ENCODE results near the gene CORO7. TPM values are rescaled to one million over a fixed set of nuclear protein-coding genes. Genes with fewer than 3 reads are reported as not detected.
A peak's percentile ranks its signal among the peaks of the same experiment; 100 is the strongest.

Gene CORO7
- polyA plus RNA-seq, 3 donors from 2014 or later, result 37.6 to 112 (median 37.8) TPM

- Mint-ChIP-seq H3K27me3 (ENCODE audit: low read depth in 3 of 3) (peaks cover 0 to 2% (median 0%) of the 10 kb centered on the region in 3 donors), H3K36me3 (peaks cover 15 to 47% (median 25%) of the 10 kb centered on the region in 3 donors), H3K4me1 (no peaks in the 10 kb centered on the region), H3K4me3 (no peak overlapping the region), H3K27ac (no peak overlapping the region), H3K9me3 (no peaks in the 10 kb centered on the region)
- DNase-seq, result no peak
These were observed 21.0 kb upstream of the CORO7 start for GRCh38 chr16:4437366-4437765.

GRCh38 chr16:4435337-4436067 is 19.1 kb upstream of the CORO7 start:
- Mint-ChIP-seq H3K36me3 (peaks cover 13 to 32% (median 15%) of the 10 kb centered on the region in 3 donors), H3K4me3 (no peak overlapping the region), H3K27me3 (ENCODE audit: low read depth in 3 of 3) (peaks cover 0 to 2% (median 0%) of the 10 kb centered on the region in 3 donors), H3K9me3 (no peaks in the 10 kb centered on the region), H3K27ac (no peak overlapping the region), H3K4me1 (no peaks in the 10 kb centered on the region)
- DNase-seq, result no peak

- Mint-ChIP-seq H3K36me3 (peaks cover 10 to 28% (median 15%) of the 10 kb centered on the region in 3 donors), H3K4me3 (no peak overlapping the region), H3K27ac (peak overlapping the region in 4 of 6 donors; percentile 9 to 61 (median 30)), H3K4me1 (no peaks in the 10 kb centered on the region), H3K27me3 (ENCODE audit: low read depth in 3 of 3) (no peaks in the 10 kb centered on the region), H3K9me3 (no peaks in the 10 kb centered on the region)
- DNase-seq, result no peak
These were observed 17.8 kb upstream of the CORO7 start for GRCh38 chr16:4433914-4434787.

DNA sequence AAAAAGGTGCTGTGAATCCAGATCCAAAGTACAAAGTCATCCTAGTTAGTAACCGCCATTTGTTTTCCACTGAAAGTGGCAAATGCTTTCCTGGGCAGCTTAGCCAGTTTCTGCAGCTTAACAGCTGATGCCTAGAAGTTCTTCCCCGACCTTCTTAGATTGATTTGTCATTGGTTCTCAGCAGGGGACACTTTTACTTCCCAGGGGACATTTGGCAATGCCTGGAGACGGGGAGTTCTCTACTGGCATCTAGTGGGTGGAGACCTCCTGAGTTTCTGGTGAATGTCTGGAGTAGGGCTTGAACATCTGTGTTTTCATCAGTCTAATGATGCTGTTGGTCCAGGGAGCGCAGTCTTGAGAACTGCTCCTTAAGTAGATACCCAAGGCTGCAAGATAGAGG is 16.8 kb upstream of the CORO7 start:
- H3K27ac Mint-ChIP-seq, result no peak overlapping the region
- H3K4me1 Mint-ChIP-seq, result peaks cover 4% of the 10 kb centered on the region in 2 donors
- H3K27me3 Mint-ChIP-seq (ENCODE audit: low read depth in 3 of 3), result peaks cover 0 to 3% (median 0%) of the 10 kb centered on the region in 3 donors
- H3K9me3 Mint-ChIP-seq, result no peaks in the 10 kb centered on the region
- H3K4me3 Mint-ChIP-seq, result no peak overlapping the region
- no peak for DNase-seq
- H3K36me3 Mint-ChIP-seq, result peaks cover 10 to 25% (median 18%) of the 10 kb centered on the region in 3 donors

- Mint-ChIP-seq H3K9me3 (no peaks in the 10 kb centered on the region), H3K27me3 (ENCODE audit: low read depth in 3 of 3) (peaks cover 1 to 3% (median 2%) of the 10 kb centered on the region in 3 donors), H3K36me3 (peaks cover 7 to 14% (median 12%) of the 10 kb centered on the region in 3 donors), H3K4me3 (no peak overlapping the region), H3K27ac (no peak overlapping the region), H3K4me1 (peaks cover 19 to 21% of the 10 kb centered on the region in 2 donors)
- no peak for DNase-seq
These were observed 14.6 kb upstream of the CORO7 start for GRCh38 chr16:4431023-4431422.

GRCh38 chr16:4428500-4428899 is 12.1 kb upstream of the CORO7 start:
- no peaks in the 10 kb centered on the region for H3K9me3 Mint-ChIP-seq
- peaks cover 8 to 11% (median 8%) of the 10 kb centered on the region in 3 donors for H3K27me3 Mint-ChIP-seq (ENCODE audit: low read depth in 3 of 3)
- H3K27ac Mint-ChIP-seq, result peak overlapping the region in 4 of 6 donors; percentile 6 to 72 (median 46)
- H3K4me3 Mint-ChIP-seq, result peak overlapping the region in 1 of 5 donors; percentile 25
- peaks cover 29 to 31% of the 10 kb centered on the region in 2 donors for H3K4me1 Mint-ChIP-seq
- peaks cover 0 to 3% (median 0%) of the 10 kb centered on the region in 3 donors for H3K36me3 Mint-ChIP-seq
- DNase-seq, result no peak

GRCh38 chr16:4426722-4427372 is 10.5 kb upstream of the CORO7 start:
- H3K4me1 Mint-ChIP-seq, result peaks cover 29 to 31% of the 10 kb centered on the region in 2 donors
- H3K36me3 Mint-ChIP-seq, result peaks cover 0 to 3% (median 0%) of the 10 kb centered on the region in 3 donors
- H3K4me3 Mint-ChIP-seq, result peak overlapping the region; percentile 94 to 100 (median 96)
- no peaks in the 10 kb centered on the region for H3K9me3 Mint-ChIP-seq
- H3K27me3 Mint-ChIP-seq (ENCODE audit: low read depth in 3 of 3), result peaks cover 9 to 11% (median 9%) of the 10 kb centered on the region in 3 donors
- H3K27ac Mint-ChIP-seq, result peak overlapping the region; percentile 93 to 99 (median 99)
- no peak for DNase-seq

DNA sequence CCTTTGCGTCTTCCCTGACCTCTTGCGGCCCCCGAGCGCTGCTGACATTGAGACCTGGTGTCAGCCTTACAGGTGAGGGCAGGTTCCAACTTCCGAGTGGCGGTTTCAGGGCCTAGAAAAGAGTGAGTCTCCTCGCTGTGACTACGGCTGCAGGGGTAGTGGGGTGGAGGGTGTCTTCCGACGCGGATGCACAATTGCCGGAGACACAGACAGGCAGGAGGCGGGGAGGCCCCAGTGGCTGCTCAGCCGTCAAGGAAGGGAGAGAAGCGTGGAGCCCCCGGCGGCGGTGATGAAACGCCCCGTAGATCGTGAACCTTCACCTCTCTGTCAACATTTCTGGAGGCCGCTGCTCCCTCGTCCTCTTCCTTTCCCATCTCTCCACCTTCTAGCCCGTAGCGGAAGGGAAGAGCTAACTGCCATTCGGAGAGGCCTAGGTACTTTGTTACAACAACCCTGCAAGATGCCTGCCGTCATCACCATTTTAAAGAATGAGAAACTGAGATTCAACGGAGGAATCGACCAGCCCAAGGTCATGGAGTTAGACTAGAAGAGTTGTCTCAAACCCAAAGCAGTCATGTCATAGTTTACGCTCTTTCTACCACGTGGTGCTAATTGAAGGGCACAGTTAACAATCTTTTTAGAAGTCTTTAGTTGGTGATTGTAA is 9.8 kb upstream of the CORO7 start:
- H3K36me3 Mint-ChIP-seq, result peaks cover 0 to 3% (median 0%) of the 10 kb centered on the region in 3 donors
- peaks cover 9 to 11% (median 9%) of the 10 kb centered on the region in 3 donors for H3K27me3 Mint-ChIP-seq (ENCODE audit: low read depth in 3 of 3)
- H3K9me3 Mint-ChIP-seq, result no peaks in the 10 kb centered on the region
- H3K27ac Mint-ChIP-seq, result peak overlapping the region; percentile 93 to 99 (median 99)
- H3K4me1 Mint-ChIP-seq, result peaks cover 29 to 31% of the 10 kb centered on the region in 2 donors
- peak overlapping the region; percentile 94 to 100 (median 96) for H3K4me3 Mint-ChIP-seq
- DNase-seq, result no peak

DNA sequence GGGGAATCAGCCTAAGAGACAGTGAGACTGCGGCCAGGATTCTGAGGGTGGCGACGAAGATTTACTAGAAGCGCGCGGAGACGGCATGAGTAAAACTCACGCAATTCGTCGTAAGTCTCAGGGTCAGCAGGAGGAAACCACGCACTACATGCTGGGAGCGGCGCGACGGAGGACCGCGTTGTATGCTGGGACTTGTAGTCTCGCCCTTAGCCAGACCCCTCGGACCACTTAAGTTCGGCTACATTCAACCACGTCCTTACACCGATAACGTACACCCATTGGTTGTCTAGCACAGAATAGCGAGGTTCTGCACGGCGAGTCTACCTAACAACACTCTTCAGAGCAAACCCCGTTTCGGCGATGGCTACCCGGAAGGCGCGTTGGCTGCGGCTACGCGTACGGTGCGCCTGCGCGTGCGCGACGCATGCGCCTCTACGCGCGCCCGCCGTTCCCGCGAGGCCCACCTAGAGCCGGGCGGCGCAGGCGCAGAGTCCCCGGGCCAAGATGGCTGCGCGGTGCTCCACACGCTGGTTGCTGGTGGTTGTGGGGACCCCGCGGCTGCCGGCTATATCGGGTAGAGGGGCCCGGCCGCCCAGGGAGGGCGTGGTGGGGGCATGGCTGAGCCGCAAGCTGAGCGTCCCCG is 9.1 kb upstream of the CORO7 start, which contains the start of gene DNAJA3:
Gene DNAJA3 (plus strand): TSS at position 491 of the 643 bp plus-strand sequence. CDS start 14 bp downstream, at position 505.
- peak; percentile 94 to 96 (median 95) for DNase-seq
- Mint-ChIP-seq H3K27me3 (ENCODE audit: low read depth in 3 of 3) (peaks cover 9 to 11% (median 9%) of the 10 kb centered on the region in 3 donors), H3K4me3 (peak within 1 kb of the TSS; percentile 94 to 100 (median 96)), H3K9me3 (no peaks in the 10 kb centered on the region), H3K27ac (peak within 1 kb of the TSS; percentile 99 to 100 (median 99)), H3K4me1 (peaks cover 29 to 31% of the 10 kb centered on the region in 2 donors), H3K36me3 (peaks cover 0 to 3% (median 0%) of the 10 kb centered on the region in 3 donors)

DNA sequence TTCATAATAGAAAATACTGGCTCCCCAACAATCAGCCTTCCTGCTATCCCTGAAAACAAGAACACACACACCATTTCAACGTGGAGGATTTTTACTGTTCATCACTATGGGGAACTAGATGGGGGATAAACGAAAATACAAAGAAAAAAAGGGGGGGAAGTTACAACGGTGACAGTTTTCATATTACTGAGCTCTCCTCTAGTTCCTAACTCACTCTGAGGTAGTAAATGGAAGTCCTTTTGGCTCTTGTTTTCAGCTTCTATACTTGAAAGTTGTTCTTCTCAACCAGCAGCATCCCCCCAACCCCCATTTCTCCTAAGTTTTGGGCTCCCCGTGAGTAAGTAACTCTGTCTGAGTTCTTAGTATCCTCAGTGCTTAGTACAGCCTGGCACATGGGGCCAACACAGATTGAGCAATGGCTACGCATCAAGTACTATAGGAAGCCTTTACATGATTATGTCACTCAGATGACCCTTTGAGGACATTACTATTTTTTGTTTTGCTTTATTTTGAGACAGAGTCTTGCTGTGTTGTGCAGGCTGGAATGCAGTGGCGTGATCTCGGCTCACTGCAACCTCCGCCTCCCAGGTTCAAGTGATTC is 4.2 kb upstream of the CORO7 start:
- Mint-ChIP-seq H3K4me1 (peaks cover 17 to 20% of the 10 kb centered on the region in 2 donors), H3K27ac (peak overlapping the region in 3 of 6 donors; percentile 9 to 79 (median 72)), H3K36me3 (no peaks in the 10 kb centered on the region), H3K9me3 (no peaks in the 10 kb centered on the region), H3K27me3 (ENCODE audit: low read depth in 3 of 3) (peaks cover 13 to 17% (median 15%) of the 10 kb centered on the region in 3 donors), H3K4me3 (no peak overlapping the region)
- DNase-seq, result no peak

- H3K27ac Mint-ChIP-seq, result no peak overlapping the region
- peaks cover 19 to 24% of the 10 kb centered on the region in 2 donors for H3K4me1 Mint-ChIP-seq
These were observed 3.1 kb upstream of the CORO7 start for GRCh38 chr16:4419402-4419959.

More at GRCh38 chr16:4419402-4419959, 3.1 kb upstream of the CORO7 start:
- Mint-ChIP-seq H3K4me3 (no peak overlapping the region), H3K27me3 (ENCODE audit: low read depth in 3 of 3) (peaks cover 19 to 23% (median 22%) of the 10 kb centered on the region in 3 donors), H3K9me3 (no peaks in the 10 kb centered on the region), H3K36me3 (no peaks in the 10 kb centered on the region)
- no peak for DNase-seq
